HK-2 (cell line): ENCODE results near the gene KCNH3.

Experiments used
- DNase-seq: peaks from one replicate; pipeline ENCODE4 v3.0.0-alpha.2; 2018; ENCODE audit not compliant: unreplicated experiment

KCNH3 gene

GRCh38 chr12:49545815-49546214, 7.0 kb downstream of the KCNH3 start:
- DNase-seq: no peak

- no peak for DNase-seq
Observed at GRCh38 chr12:49546481-49546880, 7.7 kb downstream of the KCNH3 start.

- DNase-seq: no peak
Observed at GRCh38 chr12:49547090-49547690, 8.4 kb downstream of the KCNH3 start.

GRCh38 chr12:49548481-49548821, 9.6 kb downstream of the KCNH3 start:
- DNase-seq: no peak

- no peak for DNase-seq
Observed at GRCh38 chr12:49548822-49549648, 10.2 kb downstream of the KCNH3 start.

GRCh38 chr12:49549735-49550692, 11.2 kb downstream of the KCNH3 start:
- no peak for DNase-seq

- DNase-seq: no peak
Observed at GRCh38 chr12:49550693-49551252, 11.9 kb downstream of the KCNH3 start.

- DNase-seq: no peak
Observed at GRCh38 chr12:49552014-49552413, 13.2 kb downstream of the KCNH3 start.

GRCh38 chr12:49552425-49552824, 13.6 kb downstream of the KCNH3 start:
- DNase-seq: no peak

- DNase-seq: no peak
Observed at GRCh38 chr12:49552899-49553298, 14.1 kb downstream of the KCNH3 start.

- no peak for DNase-seq
Observed at GRCh38 chr12:49553512-49554088, 14.8 kb downstream of the KCNH3 start.

- DNase-seq: no peak
Observed at GRCh38 chr12:49554266-49554665, 15.4 kb downstream of the KCNH3 start.

- no peak for DNase-seq
Observed at GRCh38 chr12:49555631-49556390, 17.0 kb downstream of the KCNH3 start.

- DNase-seq: no peak
Observed at GRCh38 chr12:49556391-49557186, 17.8 kb downstream of the KCNH3 start.

GRCh38 chr12:49557187-49557916, 18.5 kb downstream of the KCNH3 start:
- DNase-seq: no peak

GRCh38 chr12:49557917-49558215, 19.0 kb downstream of the KCNH3 start:
- no peak for DNase-seq

- no peak for DNase-seq
Observed at GRCh38 chr12:49558526-49558925, 19.7 kb downstream of the KCNH3 start.

GRCh38 chr12:49559011-49559675, 20.3 kb downstream of the KCNH3 start:
- DNase-seq: no peak

- no peak for DNase-seq
Observed at GRCh38 chr12:49560695-49561094, 21.9 kb downstream of the KCNH3 start.
